ENCODE measurements around the gene FAM234B.

DNA sequence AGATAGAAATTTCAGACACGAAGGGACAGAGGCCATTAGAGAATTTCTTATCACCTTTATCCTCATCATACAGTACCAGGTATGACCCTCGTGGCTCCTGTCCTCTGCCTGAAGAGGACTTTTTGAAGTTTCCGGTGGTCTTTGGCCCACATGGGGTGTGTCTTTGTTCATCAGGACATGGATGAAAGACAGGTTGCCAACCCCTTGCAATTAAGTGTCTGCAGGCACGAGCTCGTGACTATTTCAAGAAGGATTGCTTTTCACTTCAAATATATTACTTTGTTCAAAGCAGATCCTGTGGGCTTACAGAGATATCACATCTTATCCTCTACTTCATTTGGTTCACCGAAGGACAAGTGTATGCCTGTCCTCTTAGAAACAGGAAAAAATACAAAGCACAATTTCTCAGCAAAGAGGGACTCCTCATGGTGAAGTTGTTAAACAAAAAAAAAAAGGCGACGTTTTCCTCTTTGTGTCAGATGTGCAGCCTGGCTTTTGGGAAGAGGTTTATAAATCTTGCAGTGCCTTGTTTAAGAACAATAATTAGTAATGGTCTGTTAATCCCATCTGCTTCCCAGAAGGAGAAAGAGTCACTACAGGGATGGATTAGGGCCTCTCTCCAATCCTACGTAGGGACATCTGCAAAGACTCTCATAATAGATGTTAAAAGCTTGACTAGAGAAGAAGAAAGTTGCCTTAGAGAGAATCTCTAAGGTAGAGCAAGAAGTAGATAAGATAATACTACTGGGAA is 13.5 kb upstream of the FAM234B start:
- TF ChIP-seq, protein P1, sequence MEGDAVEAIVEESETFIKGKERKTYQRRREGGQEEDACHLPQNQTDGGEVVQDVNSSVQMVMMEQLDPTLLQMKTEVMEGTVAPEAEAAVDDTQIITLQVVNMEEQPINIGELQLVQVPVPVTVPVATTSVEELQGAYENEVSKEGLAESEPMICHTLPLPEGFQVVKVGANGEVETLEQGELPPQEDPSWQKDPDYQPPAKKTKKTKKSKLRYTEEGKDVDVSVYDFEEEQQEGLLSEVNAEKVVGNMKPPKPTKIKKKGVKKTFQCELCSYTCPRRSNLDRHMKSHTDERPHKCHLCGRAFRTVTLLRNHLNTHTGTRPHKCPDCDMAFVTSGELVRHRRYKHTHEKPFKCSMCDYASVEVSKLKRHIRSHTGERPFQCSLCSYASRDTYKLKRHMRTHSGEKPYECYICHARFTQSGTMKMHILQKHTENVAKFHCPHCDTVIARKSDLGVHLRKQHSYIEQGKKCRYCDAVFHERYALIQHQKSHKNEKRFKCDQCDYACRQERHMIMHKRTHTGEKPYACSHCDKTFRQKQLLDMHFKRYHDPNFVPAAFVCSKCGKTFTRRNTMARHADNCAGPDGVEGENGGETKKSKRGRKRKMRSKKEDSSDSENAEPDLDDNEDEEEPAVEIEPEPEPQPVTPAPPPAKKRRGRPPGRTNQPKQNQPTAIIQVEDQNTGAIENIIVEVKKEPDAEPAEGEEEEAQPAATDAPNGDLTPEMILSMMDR (IDR thresholded peaks at IDR 0.05; ENCODE audit: low read depth, low read length) = no peak
- TF ChIP-seq EZH2phosphoT487 (IDR thresholded peaks at IDR 0.05; ENCODE audit: low read depth) = no peak

Measured in OCI-LY3 (cell line).